ENCODE data around the gene TOX3.

TOX3 gene

GRCh38 chr16:52489894-52490293, 57.0 kb downstream of the TOX3 start:
- TF ChIP-seq CTCF (IDR thresholded peaks at IDR 0.05; ENCODE audit: low read depth, low read length) = no peak
- in situ Hi-C loops (cut with HindIII; ENCODE audit: low sequenced_read_pairs) = no loop called here
- H3K4me3 ChIP-seq (ENCODE audit: low read depth, low read length) = no peak overlapping the region
- no peak for DNase-seq (ENCODE audit: low read depth, low spot score)

GRCh38 chr16:52488837-52489289, 58.1 kb downstream of the TOX3 start:
- TF ChIP-seq CTCF (IDR thresholded peaks at IDR 0.05; ENCODE audit: low read depth, low read length) = no peak
- H3K4me3 ChIP-seq (ENCODE audit: low read depth, low read length) = no peak overlapping the region
- no peak for DNase-seq (ENCODE audit: low read depth, low spot score)
- in situ Hi-C loops (cut with HindIII; ENCODE audit: low sequenced_read_pairs) = no loop called here

DNA sequence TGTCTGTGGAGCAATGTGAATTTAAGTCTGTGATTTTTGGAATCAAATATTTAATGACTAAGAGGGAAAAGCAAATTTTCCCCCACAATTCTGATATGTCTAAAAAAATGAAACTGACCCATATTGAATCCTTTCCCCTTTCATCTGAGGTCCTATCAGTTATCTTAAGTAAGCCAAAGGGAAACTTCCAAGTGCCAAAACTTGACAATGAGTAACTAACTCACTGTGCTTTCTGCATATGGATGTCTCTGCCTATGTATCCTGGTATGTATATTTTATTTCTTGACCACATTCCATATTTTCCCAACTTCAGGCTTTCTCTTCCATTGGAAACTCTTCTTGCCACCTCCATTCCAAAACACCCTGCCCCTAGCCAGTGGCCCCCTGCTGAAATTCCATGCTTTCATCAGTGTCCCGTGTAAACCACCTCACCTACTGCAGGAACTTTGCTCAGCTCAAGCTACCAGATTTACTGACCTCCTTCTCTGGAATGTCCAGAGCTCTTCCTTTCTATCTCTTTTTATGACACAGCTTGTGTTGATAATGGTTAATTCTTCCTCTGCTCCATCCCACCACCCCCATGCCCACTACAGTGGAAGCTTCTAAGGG, 59.0 kb downstream of the TOX3 start:
- no peak for TF ChIP-seq CTCF (IDR thresholded peaks at IDR 0.05; ENCODE audit: low read depth, low read length)

DNA sequence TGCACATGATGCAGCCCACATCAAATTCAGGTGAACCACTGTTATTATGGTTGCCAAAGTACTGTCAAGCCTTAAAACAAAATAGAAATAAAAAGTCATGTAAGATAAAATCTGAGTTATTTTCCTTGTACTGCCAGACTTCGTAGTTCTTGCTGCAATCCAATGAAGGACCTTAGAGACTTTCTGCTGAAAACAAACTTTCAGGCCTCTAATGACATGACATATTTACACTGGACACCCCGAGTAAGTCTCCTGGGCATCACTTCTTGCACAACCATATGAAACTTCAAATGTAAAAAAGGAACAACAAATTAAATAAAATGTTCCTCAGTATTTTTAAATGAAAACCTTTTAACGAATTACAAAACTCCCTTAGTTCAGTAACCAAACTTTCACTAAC, 66.7 kb downstream of the TOX3 start:
- DNase-seq (ENCODE audit: low read depth, low spot score) = no peak
- in situ Hi-C loops (cut with HindIII; ENCODE audit: low sequenced_read_pairs) = no loop called here
- TF ChIP-seq CTCF (IDR thresholded peaks at IDR 0.05; ENCODE audit: low read depth, low read length) = no peak
- H3K4me3 ChIP-seq (ENCODE audit: low read depth, low read length) = no peak overlapping the region

More for the DNA sequence above, 59.0 kb downstream of the TOX3 start:
- H3K4me3 ChIP-seq (ENCODE audit: low read depth, low read length) = no peak overlapping the region
- in situ Hi-C loops (cut with HindIII; ENCODE audit: low sequenced_read_pairs) = no loop called here
- DNase-seq (ENCODE audit: low read depth, low spot score) = no peak

DNA sequence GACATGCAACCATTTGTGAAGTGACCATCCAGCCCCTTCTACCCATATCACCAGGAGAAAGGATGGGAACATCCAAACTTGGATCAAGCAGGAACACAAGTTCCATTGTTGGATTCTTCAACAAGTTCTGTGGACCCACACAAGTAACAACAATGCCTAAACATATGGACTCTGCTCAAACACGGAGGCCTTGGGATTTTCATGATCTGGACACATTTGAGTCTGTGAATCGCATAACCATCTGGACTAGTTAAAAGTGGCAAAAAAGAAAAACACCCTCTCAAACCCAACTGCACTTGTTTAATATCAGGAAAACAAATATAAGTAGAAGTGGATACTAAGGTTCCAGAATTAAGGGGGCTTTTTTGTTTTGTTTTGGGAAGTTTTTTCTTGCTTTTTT, 70.8 kb downstream of the TOX3 start:
- no peak for TF ChIP-seq CTCF (IDR thresholded peaks at IDR 0.05; ENCODE audit: low read depth, low read length)
- no peak for DNase-seq (ENCODE audit: low read depth, low spot score)
- in situ Hi-C loops (cut with HindIII; ENCODE audit: low sequenced_read_pairs) = no loop called here
- no peak overlapping the region for H3K4me3 ChIP-seq (ENCODE audit: low read depth, low read length)

GRCh38 chr16:52474679-52475078, 72.3 kb downstream of the TOX3 start:
- no peak for TF ChIP-seq CTCF (IDR thresholded peaks at IDR 0.05; ENCODE audit: low read depth, low read length)
- DNase-seq (ENCODE audit: low read depth, low spot score) = no peak
- no peak overlapping the region for H3K4me3 ChIP-seq (ENCODE audit: low read depth, low read length)
- in situ Hi-C loops (cut with HindIII; ENCODE audit: low sequenced_read_pairs) = no loop called here
